RWPE2 (cell line): Measurements from ENCODE around the gene NFASC.
A peak's percentile ranks its signal among the peaks of the same experiment; 100 is the strongest.

Source experiments
- ATAC-seq: fragments of 200-7000 bp; cut with Tn5 transposase; 3 replicates; pipeline ENCODE4 v1.9.1; 2021; ENCODE audit warnings: low read depth
- DNase-seq: peaks from one replicate; pipeline ENCODE4 v3.0.0-alpha.2; 2020; ENCODE audit warnings: low spot score
- H3K27ac ChIP-seq: fragments of 450-650 bp; 2 replicates; pipeline ENCODE4 v1.5.1; 2017; ENCODE audit warnings: mild to moderate bottlenecking; ENCODE audit not compliant: poor library complexity, severe bottlenecking
- H3K27me3 ChIP-seq: fragments of 250-450 bp; sonication (Bioruptor Pico); 2 replicates; pipeline ENCODE4 v1.5.1; 2021; ENCODE audit warnings: mild to moderate bottlenecking, moderate library complexity; ENCODE audit not compliant: insufficient read depth, poor library complexity, severe bottlenecking
- H3K36me3 ChIP-seq: fragments of 250-450 bp; sonication (Bioruptor Pico); 2 replicates; pipeline ENCODE4 v1.5.1; 2020; ENCODE audit warnings: low read depth, mild to moderate bottlenecking, moderate library complexity
- H3K4me1 ChIP-seq: fragments of 250-450 bp; sonication (Bioruptor Pico); 2 replicates; pipeline ENCODE4 v1.5.1; 2021; ENCODE audit warnings: mild to moderate bottlenecking, moderate library complexity; ENCODE audit not compliant: insufficient read depth, poor library complexity, severe bottlenecking
- H3K4me3 ChIP-seq: fragments of 250-450 bp; sonication (Bioruptor Pico); 2 replicates; pipeline ENCODE4 v1.5.1; 2021; ENCODE audit warnings: mild to moderate bottlenecking, moderate library complexity; ENCODE audit not compliant: severe bottlenecking
- H3K9me3 ChIP-seq: fragments of 250-450 bp; sonication (Bioruptor Pico); 2 replicates; pipeline ENCODE4 v1.5.1; 2021; ENCODE audit warnings: mild to moderate bottlenecking, moderate library complexity; ENCODE audit not compliant: severe bottlenecking
- TF ChIP-seq, protein P1 (sequence below): fragments of 450-650 bp; IDR thresholded peaks from one replicate; pipeline ENCODE4 v1.5.1; 2017; ENCODE audit warnings: mild to moderate bottlenecking, moderate library complexity; ENCODE audit not compliant: poor library complexity, severe bottlenecking

Gene NFASC

GRCh38 chr1:205064741-205065316 is 194.2 kb downstream of the NFASC start:
- Histone ChIP-seq H3K27ac (no peak overlapping the region), H3K27me3 (no peaks in the 10 kb centered on the region), H3K36me3 (no peaks in the 10 kb centered on the region), H3K4me1 (no peaks in the 10 kb centered on the region), H3K4me3 (no peak overlapping the region), H3K9me3 (no peaks in the 10 kb centered on the region)
- TF ChIP-seq, protein P1, sequence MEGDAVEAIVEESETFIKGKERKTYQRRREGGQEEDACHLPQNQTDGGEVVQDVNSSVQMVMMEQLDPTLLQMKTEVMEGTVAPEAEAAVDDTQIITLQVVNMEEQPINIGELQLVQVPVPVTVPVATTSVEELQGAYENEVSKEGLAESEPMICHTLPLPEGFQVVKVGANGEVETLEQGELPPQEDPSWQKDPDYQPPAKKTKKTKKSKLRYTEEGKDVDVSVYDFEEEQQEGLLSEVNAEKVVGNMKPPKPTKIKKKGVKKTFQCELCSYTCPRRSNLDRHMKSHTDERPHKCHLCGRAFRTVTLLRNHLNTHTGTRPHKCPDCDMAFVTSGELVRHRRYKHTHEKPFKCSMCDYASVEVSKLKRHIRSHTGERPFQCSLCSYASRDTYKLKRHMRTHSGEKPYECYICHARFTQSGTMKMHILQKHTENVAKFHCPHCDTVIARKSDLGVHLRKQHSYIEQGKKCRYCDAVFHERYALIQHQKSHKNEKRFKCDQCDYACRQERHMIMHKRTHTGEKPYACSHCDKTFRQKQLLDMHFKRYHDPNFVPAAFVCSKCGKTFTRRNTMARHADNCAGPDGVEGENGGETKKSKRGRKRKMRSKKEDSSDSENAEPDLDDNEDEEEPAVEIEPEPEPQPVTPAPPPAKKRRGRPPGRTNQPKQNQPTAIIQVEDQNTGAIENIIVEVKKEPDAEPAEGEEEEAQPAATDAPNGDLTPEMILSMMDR, result no peak
- ATAC-seq, result no peak
- DNase-seq, result no peak

DNA sequence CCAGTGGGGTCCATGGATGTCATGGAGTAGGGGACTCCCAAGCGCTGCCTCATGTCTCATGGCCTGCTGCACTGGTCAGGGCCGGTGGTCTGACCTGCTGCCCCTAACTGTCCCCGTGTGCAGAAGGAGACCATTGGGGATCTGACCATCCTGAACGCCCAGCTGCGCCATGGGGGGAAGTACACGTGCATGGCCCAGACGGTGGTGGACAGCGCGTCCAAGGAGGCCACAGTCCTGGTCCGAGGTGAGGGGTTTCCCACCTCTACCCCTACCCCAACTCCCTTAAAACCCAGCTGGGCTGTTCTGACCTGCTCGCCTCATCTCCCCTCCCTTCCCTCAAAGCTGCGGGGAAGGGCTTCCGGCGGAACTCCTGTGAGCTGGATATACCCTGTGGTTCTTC is 195.0 kb downstream of the NFASC start:
- H3K4me3 ChIP-seq, result no peak overlapping the region
- H3K36me3 ChIP-seq, result no peaks in the 10 kb centered on the region
- TF ChIP-seq, protein P1, result no peak
- no peaks in the 10 kb centered on the region for H3K9me3 ChIP-seq
- H3K27me3 ChIP-seq, result no peaks in the 10 kb centered on the region
- DNase-seq, result no peak
- ATAC-seq, result no peak
- no peak overlapping the region for H3K27ac ChIP-seq
- H3K4me1 ChIP-seq, result no peaks in the 10 kb centered on the region

DNA sequence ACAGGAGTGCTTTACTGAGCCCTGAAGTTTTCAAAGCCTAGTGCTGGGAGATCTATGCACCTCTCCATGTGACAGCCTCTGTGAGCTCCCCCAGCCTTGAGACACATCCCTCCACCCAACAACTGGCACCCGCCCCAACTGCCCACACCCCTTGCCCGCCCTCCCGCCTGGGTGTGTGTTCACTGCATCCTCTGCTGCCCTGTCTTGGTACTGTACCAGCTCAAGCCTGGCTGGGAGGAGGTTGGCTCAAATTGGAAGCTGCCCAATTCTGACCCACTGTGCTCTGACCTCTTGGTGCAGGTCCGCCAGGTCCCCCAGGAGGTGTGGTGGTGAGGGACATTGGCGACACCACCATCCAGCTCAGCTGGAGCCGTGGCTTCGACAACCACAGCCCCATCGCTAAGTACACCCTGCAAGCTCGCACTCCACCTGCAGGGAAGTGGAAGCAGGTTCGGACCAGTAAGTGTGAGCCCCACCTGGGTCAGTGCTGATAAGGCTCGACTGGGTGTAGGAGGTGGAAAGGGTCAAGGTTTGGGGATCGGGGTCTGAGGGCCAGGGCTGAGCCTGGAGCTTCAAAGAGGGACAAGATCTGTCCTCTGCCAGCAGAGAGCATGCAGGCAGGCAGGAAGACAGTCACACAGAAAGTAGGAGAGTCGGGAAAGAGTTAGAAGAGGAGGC is 195.6 kb downstream of the NFASC start:
- Histone ChIP-seq H3K9me3 (no peaks in the 10 kb centered on the region), H3K27ac (no peak overlapping the region), H3K27me3 (no peaks in the 10 kb centered on the region), H3K36me3 (no peaks in the 10 kb centered on the region), H3K4me1 (no peaks in the 10 kb centered on the region), H3K4me3 (no peak overlapping the region)
- TF ChIP-seq, protein P1, result peak; percentile 13
- no peak for DNase-seq
- no peak for ATAC-seq

DNA sequence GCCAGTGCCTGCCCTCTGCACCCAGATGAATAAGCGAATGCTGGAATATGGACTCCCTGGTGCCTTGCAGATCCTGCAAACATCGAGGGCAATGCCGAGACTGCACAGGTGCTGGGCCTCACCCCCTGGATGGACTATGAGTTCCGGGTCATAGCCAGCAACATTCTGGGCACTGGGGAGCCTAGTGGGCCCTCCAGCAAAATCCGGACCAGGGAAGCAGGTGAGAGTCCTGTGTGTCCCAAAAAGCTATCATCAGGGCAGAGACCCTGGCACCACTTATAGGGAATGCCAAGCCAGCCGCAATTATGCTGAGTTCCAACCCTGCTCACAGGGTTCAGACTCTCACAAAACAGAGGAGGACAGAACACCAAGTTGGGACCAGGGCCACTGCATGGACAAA is 196.4 kb downstream of the NFASC start:
- Histone ChIP-seq H3K27ac (no peak overlapping the region), H3K27me3 (no peaks in the 10 kb centered on the region), H3K36me3 (no peaks in the 10 kb centered on the region), H3K4me1 (no peaks in the 10 kb centered on the region), H3K4me3 (no peak overlapping the region), H3K9me3 (no peaks in the 10 kb centered on the region)
- no peak for DNase-seq
- no peak for ATAC-seq
- TF ChIP-seq, protein P1, result no peak

- Histone ChIP-seq H3K9me3 (no peaks in the 10 kb centered on the region), H3K4me1 (no peaks in the 10 kb centered on the region), H3K27me3 (no peaks in the 10 kb centered on the region), H3K27ac (no peak overlapping the region), H3K4me3 (no peak overlapping the region), H3K36me3 (no peaks in the 10 kb centered on the region)
- no peak for ATAC-seq
- TF ChIP-seq, protein P1, result no peak
- no peak for DNase-seq
Measured at GRCh38 chr1:205068001-205068400, 197.3 kb downstream of the NFASC start.
